ENCODE data around the gene PLA2G4A. TPM values are rescaled to one million over a fixed set of nuclear protein-coding genes. Genes with fewer than 3 reads are reported as not detected.

Gene PLA2G4A
- total RNA-seq, 1 experiment from 2014 or later: not detected

GRCh38 chr1:186899977-186900376, 71.2 kb downstream of the PLA2G4A start:
- DNase-seq (ENCODE audit: low read depth, low spot score): no peak
- ATAC-seq: no peak
- in situ Hi-C loops (cut with HindIII; ENCODE audit: low pct_unique_long_range_greater_than_20kb, low sequenced_read_pairs): no loop called here

DNA sequence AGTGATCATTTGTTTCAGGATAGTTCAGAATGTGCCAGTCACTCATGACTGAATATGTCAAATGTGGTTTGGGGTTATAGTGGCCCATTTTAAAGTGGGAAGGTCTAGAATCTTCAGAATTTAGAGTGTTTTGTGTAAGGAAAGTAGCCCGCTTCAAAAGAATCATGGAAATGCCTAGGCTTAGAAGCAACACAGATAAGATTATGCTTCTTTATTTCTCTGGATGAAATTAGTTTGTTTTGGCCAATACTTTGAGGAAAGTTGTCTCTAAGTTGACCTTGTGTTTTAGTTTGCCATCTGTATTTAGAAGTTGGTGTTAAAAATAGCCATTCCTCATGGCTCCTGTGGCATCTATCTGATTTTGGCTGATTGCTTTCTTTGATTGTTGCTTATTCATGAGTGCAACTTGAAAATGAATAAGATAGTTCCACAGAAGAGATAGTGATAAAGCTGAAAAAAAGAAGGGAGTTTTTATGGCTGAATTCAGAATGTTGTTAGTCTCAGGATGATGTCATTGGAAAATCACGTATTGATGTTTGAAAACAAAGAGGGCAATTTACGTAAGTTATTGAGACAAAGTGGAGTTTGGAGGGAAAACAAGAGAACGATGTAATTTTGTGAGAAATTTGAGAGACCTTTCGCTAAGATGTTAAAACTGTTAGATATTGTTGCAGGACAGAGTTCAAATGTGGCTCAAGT, 71.9 kb downstream of the PLA2G4A start:
- Histone ChIP-seq H3K27me3 (ENCODE audit: control insufficient read depth, insufficient read depth, low read length) (no peaks in the 10 kb centered on the region), H3K36me3 (ENCODE audit: control insufficient read depth, insufficient read depth, low read length) (no peaks in the 10 kb centered on the region), H3K9me3 (ENCODE audit: control insufficient read depth, insufficient read depth, low read depth, low read length) (no peaks in the 10 kb centered on the region), H3K4me1 (ENCODE audit: control insufficient read depth, insufficient read depth, low read length) (no peaks in the 10 kb centered on the region), H3K27ac (ENCODE audit: low read length) (no peak overlapping the region), H3K4me3 (ENCODE audit: low read depth in 2 of 2, low read length in 2 of 2) (no peak overlapping the region)
- DNase-seq (ENCODE audit: low read depth, low spot score): no peak
- TF ChIP-seq POLR2AphosphoS5 (IDR thresholded peaks at IDR 0.05; ENCODE audit: low read depth, low read length) (no peak), TCF7L2 (IDR thresholded peaks at IDR 0.05; ENCODE audit: low read depth, low read length) (no peak), CTCF (IDR thresholded peaks at IDR 0.05) (no peak), SIN3A (IDR thresholded peaks at IDR 0.05; ENCODE audit: borderline replicate concordance, insufficient read depth, low read depth, low read length) (no peak)
- TF ChIP-seq, protein P1, sequence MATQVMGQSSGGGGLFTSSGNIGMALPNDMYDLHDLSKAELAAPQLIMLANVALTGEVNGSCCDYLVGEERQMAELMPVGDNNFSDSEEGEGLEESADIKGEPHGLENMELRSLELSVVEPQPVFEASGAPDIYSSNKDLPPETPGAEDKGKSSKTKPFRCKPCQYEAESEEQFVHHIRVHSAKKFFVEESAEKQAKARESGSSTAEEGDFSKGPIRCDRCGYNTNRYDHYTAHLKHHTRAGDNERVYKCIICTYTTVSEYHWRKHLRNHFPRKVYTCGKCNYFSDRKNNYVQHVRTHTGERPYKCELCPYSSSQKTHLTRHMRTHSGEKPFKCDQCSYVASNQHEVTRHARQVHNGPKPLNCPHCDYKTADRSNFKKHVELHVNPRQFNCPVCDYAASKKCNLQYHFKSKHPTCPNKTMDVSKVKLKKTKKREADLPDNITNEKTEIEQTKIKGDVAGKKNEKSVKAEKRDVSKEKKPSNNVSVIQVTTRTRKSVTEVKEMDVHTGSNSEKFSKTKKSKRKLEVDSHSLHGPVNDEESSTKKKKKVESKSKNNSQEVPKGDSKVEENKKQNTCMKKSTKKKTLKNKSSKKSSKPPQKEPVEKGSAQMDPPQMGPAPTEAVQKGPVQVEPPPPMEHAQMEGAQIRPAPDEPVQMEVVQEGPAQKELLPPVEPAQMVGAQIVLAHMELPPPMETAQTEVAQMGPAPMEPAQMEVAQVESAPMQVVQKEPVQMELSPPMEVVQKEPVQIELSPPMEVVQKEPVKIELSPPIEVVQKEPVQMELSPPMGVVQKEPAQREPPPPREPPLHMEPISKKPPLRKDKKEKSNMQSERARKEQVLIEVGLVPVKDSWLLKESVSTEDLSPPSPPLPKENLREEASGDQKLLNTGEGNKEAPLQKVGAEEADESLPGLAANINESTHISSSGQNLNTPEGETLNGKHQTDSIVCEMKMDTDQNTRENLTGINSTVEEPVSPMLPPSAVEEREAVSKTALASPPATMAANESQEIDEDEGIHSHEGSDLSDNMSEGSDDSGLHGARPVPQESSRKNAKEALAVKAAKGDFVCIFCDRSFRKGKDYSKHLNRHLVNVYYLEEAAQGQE (IDR thresholded peaks at IDR 0.05; ENCODE audit: insufficient read depth in 1 of 2, low read depth in 2 of 2, low read length in 1 of 2): no peak
- no peak for ATAC-seq
- in situ Hi-C loops (cut with HindIII; ENCODE audit: low pct_unique_long_range_greater_than_20kb, low sequenced_read_pairs): no loop called here
- POLR2A ChIA-PET: no interaction called here
- CTCF ChIA-PET: interaction anchor here (0.6 kb wide), 1 partner anchor 178 kb away, joined by 3 read pairs; no protein-coding TSS in a partner anchor
- BruUV-seq (replicated peaks): no TSS peak
- intact Hi-C loops (cut with micrococcal nuclease; ENCODE audit: unreplicated experiment): no loop called here

More at GRCh38 chr1:186899977-186900376, 71.2 kb downstream of the PLA2G4A start:
- Histone ChIP-seq H3K4me3 (ENCODE audit: low read depth in 2 of 2, low read length in 2 of 2) (no peak overlapping the region), H3K27me3 (ENCODE audit: control insufficient read depth, insufficient read depth, low read length) (no peaks in the 10 kb centered on the region), H3K27ac (ENCODE audit: low read length) (no peak overlapping the region), H3K36me3 (ENCODE audit: control insufficient read depth, insufficient read depth, low read length) (no peaks in the 10 kb centered on the region), H3K9me3 (ENCODE audit: control insufficient read depth, insufficient read depth, low read depth, low read length) (no peaks in the 10 kb centered on the region), H3K4me1 (ENCODE audit: control insufficient read depth, insufficient read depth, low read length) (no peaks in the 10 kb centered on the region)
- ChIA-PET CTCF (interaction anchor here (0.6 kb wide), 1 partner anchor 177 kb away, joined by 3 read pairs; no protein-coding TSS in a partner anchor), POLR2A (no interaction called here)
- intact Hi-C loops (cut with micrococcal nuclease; ENCODE audit: unreplicated experiment): no loop called here
- BruUV-seq (replicated peaks): no TSS peak
- no peak for TF ChIP-seq SIN3A (IDR thresholded peaks at IDR 0.05; ENCODE audit: borderline replicate concordance, insufficient read depth, low read depth, low read length)
- TF ChIP-seq TCF7L2 (IDR thresholded peaks at IDR 0.05; ENCODE audit: low read depth, low read length): no peak

DNA sequence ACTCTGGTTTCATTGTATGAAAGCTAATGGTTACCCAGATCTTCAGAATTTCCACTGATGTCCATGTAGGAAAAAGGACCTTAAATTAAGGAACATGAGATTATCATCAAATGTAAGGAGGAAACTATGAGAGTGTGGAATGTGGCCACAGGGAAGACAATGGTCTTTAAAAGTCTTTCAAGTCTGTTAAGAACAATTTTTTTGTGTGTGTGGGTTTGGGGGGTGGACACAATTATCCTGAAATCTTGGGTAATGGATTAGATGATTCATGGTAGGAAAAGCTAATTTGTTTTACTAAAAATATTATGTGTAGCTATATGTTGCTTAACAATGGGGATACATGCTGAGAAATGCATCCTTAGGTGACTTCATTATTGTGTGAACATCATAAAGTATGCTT, 72.9 kb downstream of the PLA2G4A start:
- DNase-seq (ENCODE audit: low read depth, low spot score) (no peak), ATAC-seq (no peak)
- Histone ChIP-seq H3K27me3 (ENCODE audit: control insufficient read depth, insufficient read depth, low read length) (no peaks in the 10 kb centered on the region), H3K36me3 (ENCODE audit: control insufficient read depth, insufficient read depth, low read length) (no peaks in the 10 kb centered on the region), H3K4me3 (ENCODE audit: low read depth in 2 of 2, low read length in 2 of 2) (no peak overlapping the region), H3K27ac (ENCODE audit: low read length) (no peak overlapping the region), H3K9me3 (ENCODE audit: control insufficient read depth, insufficient read depth, low read depth, low read length) (no peaks in the 10 kb centered on the region), H3K4me1 (ENCODE audit: control insufficient read depth, insufficient read depth, low read length) (no peaks in the 10 kb centered on the region)
- BruUV-seq (replicated peaks): no TSS peak
- ChIA-PET POLR2A (no interaction called here), CTCF (no interaction called here)
- intact Hi-C loops (cut with micrococcal nuclease; ENCODE audit: unreplicated experiment) (no loop called here), in situ Hi-C loops (cut with HindIII; ENCODE audit: low pct_unique_long_range_greater_than_20kb, low sequenced_read_pairs) (no loop called here)
- TF ChIP-seq SIN3A (IDR thresholded peaks at IDR 0.05; ENCODE audit: borderline replicate concordance, insufficient read depth, low read depth, low read length): no peak
- TF ChIP-seq TCF7L2 (IDR thresholded peaks at IDR 0.05; ENCODE audit: low read depth, low read length): no peak
- TF ChIP-seq POLR2AphosphoS5 (IDR thresholded peaks at IDR 0.05; ENCODE audit: low read depth, low read length): no peak
- no peak for TF ChIP-seq CTCF (IDR thresholded peaks at IDR 0.05)
- TF ChIP-seq, protein P1 (IDR thresholded peaks at IDR 0.05; ENCODE audit: insufficient read depth in 1 of 2, low read depth in 2 of 2, low read length in 1 of 2): no peak
